Non-pigmented ciliary epithelial cell (primary cell): ENCODE results near the gene TIMP2.

Source experiments
- DNase-seq: peaks from one replicate; pipeline ENCODE4 v3.0.0-alpha.2; 2010; ENCODE audit warnings: low read depth

The TIMP2 gene

GRCh38 chr17:78815696-78816095 lies 109.5 kb downstream of the TIMP2 start:
- no peak for DNase-seq

GRCh38 chr17:78812855-78813254 lies 112.3 kb downstream of the TIMP2 start:
- DNase-seq, result no peak

- DNase-seq, result no peak
Measured at GRCh38 chr17:78808163-78808562, 117.0 kb downstream of the TIMP2 start.

GRCh38 chr17:78806451-78806850 lies 118.7 kb downstream of the TIMP2 start:
- no peak for DNase-seq

GRCh38 chr17:78805301-78805700 lies 119.9 kb downstream of the TIMP2 start:
- DNase-seq, result no peak

GRCh38 chr17:78804777-78805176 lies 120.4 kb downstream of the TIMP2 start:
- DNase-seq, result no peak

GRCh38 chr17:78803186-78803845 lies 121.9 kb downstream of the TIMP2 start:
- DNase-seq, result no peak
